OCI-LY1 (cell line): ENCODE measurements around the gene SGCD.

Source experiments
- H2AFZ ChIP-seq: fragments of 200-600 bp; sonication (generic), shearing (Covaris generic); 2 replicates; pipeline ENCODE4 v1.6.0; 2014; ENCODE audit warnings: antibody characterized with exemption, mild to moderate bottlenecking, low read length
- H3F3A ChIP-seq: fragments of 200-600 bp; sonication (generic), shearing (Covaris generic); 2 replicates; pipeline ENCODE4 v1.6.0; 2014; ENCODE audit warnings: mild to moderate bottlenecking, antibody characterized with exemption, low read length, moderate library complexity; ENCODE audit not compliant: insufficient read depth
- H3K27ac ChIP-seq: fragments of 200-600 bp; sonication (generic); 2 replicates; pipeline ENCODE4 v1.5.1; 2014; ENCODE audit warnings: low read length, mixed run types, mild to moderate bottlenecking, low read depth; ENCODE audit not compliant: poor library complexity, severe bottlenecking
- H3K27me3 ChIP-seq: fragments of 200-600 bp; sonication (generic); 2 replicates; pipeline ENCODE4 v1.6.0; 2014; ENCODE audit warnings: antibody characterized with exemption, mild to moderate bottlenecking, low read length, moderate library complexity; ENCODE audit not compliant: insufficient read depth
- H3K36me3 ChIP-seq: fragments of 200-600 bp; sonication (generic); 2 replicates; pipeline ENCODE4 v1.6.1; 2014; ENCODE audit warnings: mild to moderate bottlenecking, antibody characterized with exemption, low read length, moderate library complexity, mixed read lengths; ENCODE audit not compliant: insufficient read depth
- H3K4me1 ChIP-seq: fragments of 200-600 bp; sonication (generic); 2 replicates; pipeline ENCODE4 v1.5.1; 2014; ENCODE audit warnings: mild to moderate bottlenecking, low read length, moderate library complexity; ENCODE audit not compliant: insufficient read depth, severe bottlenecking
- H3K4me2 ChIP-seq: fragments of 200-600 bp; sonication (generic), shearing (Covaris generic); 2 replicates; pipeline ENCODE4 v1.6.1; 2014; ENCODE audit warnings: low read length
- H3K4me3 ChIP-seq: fragments of 200-600 bp; sonication (generic); 2 replicates; pipeline ENCODE4 v1.5.1; 2014; ENCODE audit warnings: low read length, low read depth, mild to moderate bottlenecking, mixed read lengths; ENCODE audit not compliant: poor library complexity, severe bottlenecking
- H3K79me2 ChIP-seq: fragments of 200-600 bp; shearing (Covaris generic); 2 replicates; pipeline ENCODE4 v1.6.1; 2016; ENCODE audit warnings: mixed run types, low read length, mixed read lengths; ENCODE audit not compliant: insufficient read depth
- H3K9ac ChIP-seq: fragments of 200-600 bp; sonication (generic), shearing (Covaris generic); 2 replicates; pipeline ENCODE4 v1.6.1; 2014; ENCODE audit warnings: mild to moderate bottlenecking, low read length, mixed read lengths
- H3K9me2 ChIP-seq: fragments of 200-600 bp; sonication (generic), shearing (Covaris generic); 2 replicates; pipeline ENCODE4 v1.6.1; 2014; ENCODE audit warnings: low read depth, mild to moderate bottlenecking, low read length, mixed read lengths
- H3K9me3 ChIP-seq: fragments of 200-600 bp; shearing (Covaris generic); 2 replicates; pipeline ENCODE4 v1.6.1; 2014; ENCODE audit warnings: low read length, mixed read lengths
- H4K20me1 ChIP-seq: fragments of 200-600 bp; sonication (generic), shearing (Covaris generic); 2 replicates; pipeline ENCODE4 v1.6.0; 2016; ENCODE audit warnings: mild to moderate bottlenecking, low read length; ENCODE audit not compliant: insufficient read depth
- EZH2 ChIP-seq: fragments of 200-600 bp; sonication (generic), shearing (Covaris generic); IDR thresholded peaks from 2 replicates; pipeline ENCODE4 v1.8.0; 2017; ENCODE audit warnings: borderline replicate concordance, mixed run types, mild to moderate bottlenecking, antibody characterized with exemption, low read length, moderate library complexity, mixed read lengths
- TF ChIP-seq, protein P1 (sequence below): fragments of 200-600 bp; sonication (generic), shearing (Covaris generic); IDR thresholded peaks from 2 replicates; pipeline ENCODE4 v1.5.1; 2017; ENCODE audit warnings: mild to moderate bottlenecking, antibody characterized with exemption, low read length, moderate library complexity, mixed read lengths

SGCD gene

DNA sequence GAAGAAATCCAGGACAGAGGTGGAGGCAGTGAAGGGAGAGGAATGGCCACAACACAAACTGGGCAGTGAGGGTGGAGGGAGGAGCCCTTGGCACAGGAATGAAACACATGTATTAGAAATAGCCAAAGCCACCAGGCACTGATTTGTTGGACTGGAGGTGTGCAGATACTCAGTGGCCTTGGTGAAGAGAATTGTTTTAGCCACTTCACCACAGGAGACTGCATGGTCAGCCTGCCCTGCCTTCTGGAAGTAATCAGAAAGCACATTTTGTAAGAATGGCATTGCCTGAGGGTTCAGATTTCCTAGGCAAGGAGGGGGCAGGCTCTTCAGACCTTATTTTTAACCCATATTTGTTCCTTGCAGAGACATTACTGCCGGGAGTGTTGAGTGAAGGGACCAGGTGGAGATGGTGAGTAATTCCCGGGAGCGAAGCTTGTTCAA lies 2.2 kb downstream of the SGCD start:
- Histone ChIP-seq H3K9me3 (no peaks in the 10 kb centered on the region), H3K9ac (no peak overlapping the region), H3K27me3 (no peaks in the 10 kb centered on the region), H3K36me3 (no peaks in the 10 kb centered on the region), H2AFZ (no peak overlapping the region), H3K4me3 (no peak overlapping the region), H3F3A (no peaks in the 10 kb centered on the region), H3K9me2 (no peaks in the 10 kb centered on the region), H3K27ac (no peak overlapping the region), H3K79me2 (no peaks in the 10 kb centered on the region), H4K20me1 (no peaks in the 10 kb centered on the region), H3K4me1 (no peaks in the 10 kb centered on the region), H3K4me2 (no peak overlapping the region)
- no peak for TF ChIP-seq EZH2
- TF ChIP-seq, protein P1, sequence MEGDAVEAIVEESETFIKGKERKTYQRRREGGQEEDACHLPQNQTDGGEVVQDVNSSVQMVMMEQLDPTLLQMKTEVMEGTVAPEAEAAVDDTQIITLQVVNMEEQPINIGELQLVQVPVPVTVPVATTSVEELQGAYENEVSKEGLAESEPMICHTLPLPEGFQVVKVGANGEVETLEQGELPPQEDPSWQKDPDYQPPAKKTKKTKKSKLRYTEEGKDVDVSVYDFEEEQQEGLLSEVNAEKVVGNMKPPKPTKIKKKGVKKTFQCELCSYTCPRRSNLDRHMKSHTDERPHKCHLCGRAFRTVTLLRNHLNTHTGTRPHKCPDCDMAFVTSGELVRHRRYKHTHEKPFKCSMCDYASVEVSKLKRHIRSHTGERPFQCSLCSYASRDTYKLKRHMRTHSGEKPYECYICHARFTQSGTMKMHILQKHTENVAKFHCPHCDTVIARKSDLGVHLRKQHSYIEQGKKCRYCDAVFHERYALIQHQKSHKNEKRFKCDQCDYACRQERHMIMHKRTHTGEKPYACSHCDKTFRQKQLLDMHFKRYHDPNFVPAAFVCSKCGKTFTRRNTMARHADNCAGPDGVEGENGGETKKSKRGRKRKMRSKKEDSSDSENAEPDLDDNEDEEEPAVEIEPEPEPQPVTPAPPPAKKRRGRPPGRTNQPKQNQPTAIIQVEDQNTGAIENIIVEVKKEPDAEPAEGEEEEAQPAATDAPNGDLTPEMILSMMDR = no peak

GRCh38 chr5:156330141-156330870 lies 3.3 kb downstream of the SGCD start:
- Histone ChIP-seq H3K9me2 (no peaks in the 10 kb centered on the region), H3K27me3 (no peaks in the 10 kb centered on the region), H3K9me3 (no peaks in the 10 kb centered on the region), H3F3A (no peaks in the 10 kb centered on the region), H3K4me1 (no peaks in the 10 kb centered on the region), H4K20me1 (no peaks in the 10 kb centered on the region), H3K4me2 (no peak overlapping the region), H2AFZ (no peak overlapping the region), H3K9ac (no peak overlapping the region), H3K27ac (no peak overlapping the region), H3K36me3 (no peaks in the 10 kb centered on the region), H3K4me3 (no peak overlapping the region), H3K79me2 (no peaks in the 10 kb centered on the region)
- TF ChIP-seq, protein P1 = no peak
- TF ChIP-seq EZH2 = no peak

GRCh38 chr5:156331181-156331580 lies 4.2 kb downstream of the SGCD start:
- Histone ChIP-seq H3K27me3 (no peaks in the 10 kb centered on the region), H3K9ac (no peak overlapping the region), H3K4me2 (no peak overlapping the region), H4K20me1 (no peaks in the 10 kb centered on the region), H2AFZ (no peak overlapping the region), H3F3A (no peaks in the 10 kb centered on the region), H3K4me1 (no peaks in the 10 kb centered on the region), H3K79me2 (no peaks in the 10 kb centered on the region), H3K36me3 (no peaks in the 10 kb centered on the region), H3K9me2 (no peaks in the 10 kb centered on the region), H3K9me3 (no peaks in the 10 kb centered on the region), H3K27ac (no peak overlapping the region), H3K4me3 (no peak overlapping the region)
- TF ChIP-seq EZH2 = no peak
- TF ChIP-seq, protein P1 = no peak
